Mucosa of descending colon (tissue), 3 donors: Measurements from ENCODE around the gene AK4. TPM values are rescaled to one million over a fixed set of nuclear protein-coding genes. Genes with fewer than 3 reads are reported as not detected.

Experiments used
- ATAC-seq: fragments of 200-7000 bp; cut with Tn5 transposase; one replicate; pipeline ENCODE4 v1.9.1; 2020; ENCODE audit warnings: mild to moderate bottlenecking, moderate library complexity
- DNase-seq, 3 donors: peaks; one replicate each; pipeline ENCODE4 v3.0.0-alpha.2; 2020
- H3K36me3 ChIP-seq: fragments of 200-600 bp; one replicate; pipeline ENCODE4 v1.8.0; 2021; ENCODE audit warnings: low read depth, mild to moderate bottlenecking
- H3K4me1 ChIP-seq: fragments of 200-600 bp; one replicate; pipeline ENCODE4 v1.8.0; 2021; ENCODE audit warnings: low read depth, mild to moderate bottlenecking
- H3K4me3 ChIP-seq: fragments of 200-600 bp; one replicate; pipeline ENCODE4 v1.8.0; 2021; ENCODE audit warnings: mild to moderate bottlenecking
- H3K9me3 ChIP-seq: fragments of 200-600 bp; one replicate; pipeline ENCODE4 v1.8.0; 2021; ENCODE audit warnings: mild to moderate bottlenecking
- intact Hi-C, 2 donors: fragments of 100-400 bp; cut with DNase I in 1 of 2; cut with micrococcal nuclease in 1 of 2; formaldehyde crosslinking; loops; one replicate each; pipeline versions ENCODE4 v1.11.0 to v1.11.1; 2022; cut with DNase I, micrococcal nuclease
- total RNA-seq, 3 donors: library from RNA; stranded (reverse); fragmentation: NEBNext Ultra II Directional in 2 of 3; extraction: Animal tissue kit (Norgen Biotek cat#: 25700) in 2 of 3; gene quantifications; one replicate each; pipeline versions ENCODE4 v1.2.1 to v1.2.4, GENCODE V29; 2021 to 2023
- TF ChIP-seq, protein P1 (sequence below): fragments of 200-600 bp; IDR thresholded peaks from one replicate; pipeline ENCODE4 v1.8.0; 2022; ENCODE audit warnings: antibody characterized with exemption, mild to moderate bottlenecking
- donor health status: DM: no; HTN: no; CAD: no; lungs with moderate emphysema.
- donor health status: DM: no; HTN: no; CAD: no.
- donor health status: DM: no; HTN: yes; CAD: no.

The AK4 gene
- total RNA-seq, 3 donors from 2014 or later, result 27.1 to 72.8 (median 47.9) TPM

DNA sequence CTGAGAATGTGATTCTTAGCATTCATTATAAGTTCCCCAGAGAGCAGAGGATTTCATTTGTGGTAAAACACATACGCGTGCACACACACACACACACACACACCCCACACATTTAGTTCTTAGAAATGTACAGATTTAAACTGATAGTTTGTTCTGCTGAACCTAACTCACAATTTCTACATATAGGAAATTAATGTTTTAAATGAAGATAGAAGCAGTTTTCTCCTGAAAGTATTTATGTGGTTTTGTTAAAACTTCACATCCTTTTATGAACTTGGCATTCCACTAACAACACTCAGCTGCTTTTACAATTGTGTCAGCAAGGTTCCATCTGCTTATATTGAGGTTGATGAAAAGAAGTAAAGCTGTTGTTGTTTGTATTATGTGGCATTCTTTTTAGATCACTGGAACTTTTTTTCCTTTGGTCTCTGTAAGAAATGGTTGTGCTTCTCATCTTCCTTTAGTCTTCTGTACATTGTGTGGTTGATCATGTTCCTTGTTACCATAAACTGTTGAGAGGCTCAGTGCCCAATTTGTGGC is 41.6 kb downstream of the AK4 start:
- no peaks in the 10 kb centered on the region for H3K36me3 ChIP-seq
- intact Hi-C loops, result no loop called here
- no peaks in the 10 kb centered on the region for H3K4me1 ChIP-seq
- ATAC-seq, result no peak
- DNase-seq, result no peak
- no peak overlapping the region for H3K4me3 ChIP-seq
- no peaks in the 10 kb centered on the region for H3K9me3 ChIP-seq
- TF ChIP-seq, protein P1, sequence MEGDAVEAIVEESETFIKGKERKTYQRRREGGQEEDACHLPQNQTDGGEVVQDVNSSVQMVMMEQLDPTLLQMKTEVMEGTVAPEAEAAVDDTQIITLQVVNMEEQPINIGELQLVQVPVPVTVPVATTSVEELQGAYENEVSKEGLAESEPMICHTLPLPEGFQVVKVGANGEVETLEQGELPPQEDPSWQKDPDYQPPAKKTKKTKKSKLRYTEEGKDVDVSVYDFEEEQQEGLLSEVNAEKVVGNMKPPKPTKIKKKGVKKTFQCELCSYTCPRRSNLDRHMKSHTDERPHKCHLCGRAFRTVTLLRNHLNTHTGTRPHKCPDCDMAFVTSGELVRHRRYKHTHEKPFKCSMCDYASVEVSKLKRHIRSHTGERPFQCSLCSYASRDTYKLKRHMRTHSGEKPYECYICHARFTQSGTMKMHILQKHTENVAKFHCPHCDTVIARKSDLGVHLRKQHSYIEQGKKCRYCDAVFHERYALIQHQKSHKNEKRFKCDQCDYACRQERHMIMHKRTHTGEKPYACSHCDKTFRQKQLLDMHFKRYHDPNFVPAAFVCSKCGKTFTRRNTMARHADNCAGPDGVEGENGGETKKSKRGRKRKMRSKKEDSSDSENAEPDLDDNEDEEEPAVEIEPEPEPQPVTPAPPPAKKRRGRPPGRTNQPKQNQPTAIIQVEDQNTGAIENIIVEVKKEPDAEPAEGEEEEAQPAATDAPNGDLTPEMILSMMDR, result no peak

DNA sequence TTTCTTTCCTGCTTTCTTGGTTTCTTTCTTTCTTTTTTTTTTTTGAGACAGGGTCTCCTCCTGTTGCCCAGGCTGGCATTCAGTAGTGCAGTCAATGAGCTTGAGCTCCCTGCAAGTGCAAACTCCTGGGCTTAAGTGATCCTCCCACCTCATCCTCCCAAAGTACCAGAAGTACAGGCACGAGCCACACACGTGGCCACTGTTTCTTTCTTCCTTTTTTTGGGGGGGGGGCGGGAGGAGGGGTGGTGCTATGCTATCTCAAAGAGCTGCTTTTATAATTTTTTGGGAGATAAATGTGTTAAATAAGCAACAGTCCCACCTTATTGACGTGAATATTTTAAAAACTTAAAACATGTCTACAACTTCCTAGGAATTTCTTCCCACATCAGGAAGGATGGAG is 42.2 kb downstream of the AK4 start:
- H3K4me1 ChIP-seq, result no peaks in the 10 kb centered on the region
- H3K36me3 ChIP-seq, result no peaks in the 10 kb centered on the region
- no peaks in the 10 kb centered on the region for H3K9me3 ChIP-seq
- intact Hi-C loops, result no loop called here
- TF ChIP-seq, protein P1, result no peak
- H3K4me3 ChIP-seq, result no peak overlapping the region
- DNase-seq (no peak), ATAC-seq (no peak)

GRCh38 chr1:65193129-65193695 is 45.2 kb downstream of the AK4 start:
- TF ChIP-seq, protein P1, result no peak
- ATAC-seq (no peak), DNase-seq (no peak)
- intact Hi-C loops, result no loop called here
- Histone ChIP-seq H3K36me3 (no peaks in the 10 kb centered on the region), H3K4me3 (no peak overlapping the region), H3K4me1 (no peaks in the 10 kb centered on the region), H3K9me3 (no peaks in the 10 kb centered on the region)

GRCh38 chr1:65195495-65196417 is 47.8 kb downstream of the AK4 start:
- Histone ChIP-seq H3K4me1 (no peaks in the 10 kb centered on the region), H3K9me3 (no peaks in the 10 kb centered on the region), H3K4me3 (no peak overlapping the region), H3K36me3 (no peaks in the 10 kb centered on the region)
- ATAC-seq (no peak), DNase-seq (no peak)
- TF ChIP-seq, protein P1, result no peak
- intact Hi-C loops, result no loop called here

DNA sequence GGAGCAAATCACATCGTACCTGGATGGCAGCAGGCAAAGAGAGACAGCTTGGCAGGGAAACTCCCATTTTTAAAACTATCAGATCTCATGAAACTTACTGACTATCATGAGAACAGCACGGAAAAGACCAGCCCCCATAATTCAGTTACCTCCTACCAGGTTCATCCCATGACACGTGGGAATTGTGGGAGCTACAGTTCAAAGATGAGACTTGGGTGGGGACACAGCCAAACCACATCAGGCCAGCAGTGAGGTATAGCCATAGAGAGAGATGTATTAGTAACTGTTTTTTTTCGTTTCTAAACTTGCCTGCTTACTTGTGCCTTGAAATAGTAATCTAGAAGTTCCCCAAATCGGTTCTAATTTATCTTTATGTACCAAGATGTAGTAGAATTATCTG is 48.9 kb downstream of the AK4 start:
- H3K4me1 ChIP-seq, result peaks cover 1% of the 10 kb centered on the region
- no peak for DNase-seq
- H3K4me3 ChIP-seq, result no peak overlapping the region
- TF ChIP-seq, protein P1, result no peak
- intact Hi-C loops, result no loop called here
- ATAC-seq, result no peak
- no peaks in the 10 kb centered on the region for H3K9me3 ChIP-seq
- H3K36me3 ChIP-seq, result no peaks in the 10 kb centered on the region
